Erythroblast (primary cell): ENCODE results near the gene TPST1.

Experiments used
- DNase-seq, 2 experiments: peaks; one replicate each; lab custom pipeline; 2025; lab: John Stamatoyannopoulos, UW
- GATA1 ChIP-seq: IDR thresholded peaks from 2 replicates; pipeline ENCODE4 v1.6.1; 2011; ENCODE audit warnings: low read depth, mild to moderate bottlenecking, control low read depth, low read length, moderate library complexity
- POLR2A ChIP-seq: IDR thresholded peaks from 2 replicates; pipeline ENCODE4 v1.6.1; 2011; ENCODE audit warnings: mild to moderate bottlenecking, low read length

The TPST1 gene

GRCh38 chr7:66238773-66239466, 33.8 kb downstream of the TPST1 start:
- TF ChIP-seq GATA1 (no peak), POLR2A (no peak)
- no peak for DNase-seq

GRCh38 chr7:66239467-66239856, 34.3 kb downstream of the TPST1 start:
- DNase-seq, result no peak
- no peak for TF ChIP-seq GATA1
- no peak for TF ChIP-seq POLR2A

- no peak for TF ChIP-seq GATA1
- TF ChIP-seq POLR2A, result no peak
- no peak for DNase-seq
Measured at GRCh38 chr7:66245008-66245407, 39.9 kb downstream of the TPST1 start.

GRCh38 chr7:66246554-66247171, 41.5 kb downstream of the TPST1 start:
- DNase-seq, result no peak
- TF ChIP-seq GATA1 (no peak), POLR2A (no peak)

GRCh38 chr7:66247380-66248078, 42.4 kb downstream of the TPST1 start:
- TF ChIP-seq GATA1 (no peak), POLR2A (no peak)
- no peak for DNase-seq

GRCh38 chr7:66250711-66251110, 45.6 kb downstream of the TPST1 start:
- DNase-seq, result no peak
- TF ChIP-seq POLR2A (no peak), GATA1 (no peak)

GRCh38 chr7:66255534-66256100, 50.5 kb downstream of the TPST1 start:
- TF ChIP-seq GATA1 (no peak), POLR2A (no peak)
- no peak for DNase-seq

- TF ChIP-seq GATA1 (no peak), POLR2A (no peak)
Measured at GRCh38 chr7:66256281-66256680, 51.1 kb downstream of the TPST1 start.

GRCh38 chr7:66257481-66257880, 52.3 kb downstream of the TPST1 start:
- no peak for DNase-seq
- no peak for TF ChIP-seq GATA1
- no peak for TF ChIP-seq POLR2A

More at GRCh38 chr7:66256281-66256680, 51.1 kb downstream of the TPST1 start:
- DNase-seq, result no peak

- TF ChIP-seq GATA1, result no peak
- no peak for TF ChIP-seq POLR2A
Measured at GRCh38 chr7:66258409-66258808, 53.3 kb downstream of the TPST1 start.

GRCh38 chr7:66261941-66262340, 56.8 kb downstream of the TPST1 start:
- no peak for TF ChIP-seq POLR2A
- TF ChIP-seq GATA1, result no peak

More at GRCh38 chr7:66258409-66258808, 53.3 kb downstream of the TPST1 start:
- DNase-seq, result no peak

GRCh38 chr7:66263936-66264335, 58.8 kb downstream of the TPST1 start:
- no peak for TF ChIP-seq POLR2A
- TF ChIP-seq GATA1, result no peak
- DNase-seq, result no peak

More at GRCh38 chr7:66261941-66262340, 56.8 kb downstream of the TPST1 start:
- no peak for DNase-seq

- peak; percentile 11 for DNase-seq
- TF ChIP-seq GATA1, result no peak
- TF ChIP-seq POLR2A, result no peak
Measured at GRCh38 chr7:66265566-66265965, 60.4 kb downstream of the TPST1 start.

- no peak for DNase-seq
- TF ChIP-seq GATA1 (no peak), POLR2A (no peak)
Measured at GRCh38 chr7:66267249-66267648, 62.1 kb downstream of the TPST1 start.
